Activated CD4-positive, alpha-beta T cell treated with anti-CD3 and anti-CD28 coated beads, Interleukin-2, amount 10 ng/mL, durations not matched to agents 24 days and 14 days (primary cell): ENCODE results near the gene GP1BB. TPM values are rescaled to one million over a fixed set of nuclear protein-coding genes. Genes with fewer than 3 reads are reported as not detected.
"Not testable (repeated sequence)": the region's sequence is repeated elsewhere in the genome, so short reads cannot be mapped to it uniquely, and the experiment has no call there.

Experiments
- DNase-seq: peaks from one replicate; pipeline ENCODE4 v3.0.0; 2022
- H3K27ac Mint-ChIP-seq: one replicate; pipeline ENCODE4 v1.8.0; 2022; ENCODE audit warnings: mild to moderate bottlenecking, mixed read lengths
- H3K27me3 Mint-ChIP-seq: one replicate; pipeline ENCODE4 v1.8.0; 2022; ENCODE audit warnings: mixed read lengths
- H3K36me3 Mint-ChIP-seq: one replicate; pipeline ENCODE4 v1.8.0; 2022; ENCODE audit warnings: low read depth, mild to moderate bottlenecking, mixed read lengths
- H3K4me1 Mint-ChIP-seq: one replicate; pipeline ENCODE4 v1.8.0; 2021; ENCODE audit warnings: mixed read lengths
- H3K4me3 Mint-ChIP-seq: one replicate; pipeline ENCODE4 v1.8.0; 2022; ENCODE audit warnings: mild to moderate bottlenecking, moderate library complexity, mixed read lengths
- H3K9me3 Mint-ChIP-seq: one replicate; pipeline ENCODE4 v1.8.0; 2021; ENCODE audit warnings: mixed read lengths
- intact Hi-C: fragments of 100-400 bp; cut with micrococcal nuclease; formaldehyde crosslinking; loops from one replicate; pipeline ENCODE4 v1.15.1; 2023
- total RNA-seq: library from RNA; stranded (reverse); gene quantifications from 2 replicates; pipeline ENCODE4 v1.2.3, GENCODE V29; 2022

Gene GP1BB
- total RNA-seq, 1 donor from 2014 or later: not detected

- Mint-ChIP-seq H3K4me3 (no peak overlapping the region), H3K27me3 (peaks cover 47% of the 10 kb centered on the region), H3K27ac (no peak overlapping the region), H3K4me1 (peaks cover 8% of the 10 kb centered on the region), H3K9me3 (no peaks in the 10 kb centered on the region), H3K36me3 (no peaks in the 10 kb centered on the region)
- no peak for DNase-seq
- intact Hi-C loops: loop anchor here (2.0 kb wide), 1 partner anchor 44 kb away; no protein-coding TSS in a partner anchor
Measured at GRCh38 chr22:19722178-19722981, 959 bp upstream of the GP1BB start.

GRCh38 chr22:19722982-19723231 lies 432 bp upstream of the GP1BB start:
- H3K27ac Mint-ChIP-seq: no peak overlapping the region
- intact Hi-C loops: loop anchor here (2.0 kb wide), 1 partner anchor 44 kb away; no protein-coding TSS in a partner anchor
- H3K9me3 Mint-ChIP-seq: no peaks in the 10 kb centered on the region
- H3K27me3 Mint-ChIP-seq: peaks cover 47% of the 10 kb centered on the region
- no peak overlapping the region for H3K4me3 Mint-ChIP-seq
- H3K4me1 Mint-ChIP-seq: peaks cover 5% of the 10 kb centered on the region
- no peak for DNase-seq
- H3K36me3 Mint-ChIP-seq: no peaks in the 10 kb centered on the region

GRCh38 chr22:19723983-19724827 lies 866 bp downstream of the GP1BB start:
- intact Hi-C loops: loop anchor here (2.0 kb wide), 1 partner anchor 43 kb away; no protein-coding TSS in a partner anchor
- peaks cover 5% of the 10 kb centered on the region for H3K4me1 Mint-ChIP-seq
- no peaks in the 10 kb centered on the region for H3K36me3 Mint-ChIP-seq
- H3K27me3 Mint-ChIP-seq: peaks cover 46% of the 10 kb centered on the region
- H3K9me3 Mint-ChIP-seq: no peaks in the 10 kb centered on the region
- H3K4me3 Mint-ChIP-seq: no peak overlapping the region
- no peak overlapping the region for H3K27ac Mint-ChIP-seq
- peak; percentile 70 for DNase-seq

- H3K4me1 Mint-ChIP-seq: peaks cover 2% of the 10 kb centered on the region
- DNase-seq: no peak
- no peak overlapping the region for H3K4me3 Mint-ChIP-seq
- intact Hi-C loops: no loop called here
- peaks cover 37% of the 10 kb centered on the region for H3K27me3 Mint-ChIP-seq
- no peaks in the 10 kb centered on the region for H3K9me3 Mint-ChIP-seq
- no peaks in the 10 kb centered on the region for H3K36me3 Mint-ChIP-seq
- peak overlapping the region; percentile 15 for H3K27ac Mint-ChIP-seq
Measured at GRCh38 chr22:19724927-19725661, 1.8 kb downstream of the GP1BB start.

- H3K4me3 Mint-ChIP-seq, DNase-seq, H3K4me1 Mint-ChIP-seq, H3K36me3 Mint-ChIP-seq, H3K27ac Mint-ChIP-seq, intact Hi-C loops, H3K9me3 Mint-ChIP-seq: not testable (repeated sequence)
- H3K27me3 Mint-ChIP-seq: peaks cover 27% of the 10 kb centered on the region
Measured at GRCh38 chr22:19726064-19726788, 2.9 kb downstream of the GP1BB start.

GRCh38 chr22:19727310-19728150 lies 4.2 kb downstream of the GP1BB start:
- intact Hi-C loops: no loop called here
- Mint-ChIP-seq H3K36me3 (no peaks in the 10 kb centered on the region), H3K4me1 (peaks cover 7% of the 10 kb centered on the region), H3K27me3 (peaks cover 22% of the 10 kb centered on the region), H3K27ac (no peak overlapping the region), H3K9me3 (no peaks in the 10 kb centered on the region), H3K4me3 (no peak overlapping the region)
- DNase-seq: no peak

GRCh38 chr22:19728271-19728670 lies 4.9 kb downstream of the GP1BB start:
- no peaks in the 10 kb centered on the region for H3K9me3 Mint-ChIP-seq
- peaks cover 19% of the 10 kb centered on the region for H3K27me3 Mint-ChIP-seq
- DNase-seq: no peak
- H3K36me3 Mint-ChIP-seq: no peaks in the 10 kb centered on the region
- H3K27ac Mint-ChIP-seq: no peak overlapping the region
- peaks cover 5% of the 10 kb centered on the region for H3K4me1 Mint-ChIP-seq
- no peak overlapping the region for H3K4me3 Mint-ChIP-seq
- intact Hi-C loops: no loop called here

GRCh38 chr22:19728836-19729235 lies 5.5 kb downstream of the GP1BB start:
- no peak for DNase-seq
- Mint-ChIP-seq H3K4me1 (peaks cover 5% of the 10 kb centered on the region), H3K4me3 (no peak overlapping the region), H3K27me3 (peaks cover 17% of the 10 kb centered on the region), H3K36me3 (no peaks in the 10 kb centered on the region), H3K27ac (no peak overlapping the region), H3K9me3 (no peaks in the 10 kb centered on the region)
- intact Hi-C loops: no loop called here

- Mint-ChIP-seq H3K27me3 (peaks cover 16% of the 10 kb centered on the region), H3K27ac (no peak overlapping the region), H3K9me3 (no peaks in the 10 kb centered on the region), H3K36me3 (no peaks in the 10 kb centered on the region), H3K4me3 (no peak overlapping the region), H3K4me1 (peaks cover 5% of the 10 kb centered on the region)
- intact Hi-C loops: no loop called here
- DNase-seq: peak; percentile 55
Measured at GRCh38 chr22:19729507-19729906, 6.2 kb downstream of the GP1BB start.

- Mint-ChIP-seq H3K4me3 (peak overlapping the region; percentile 82), H3K4me1 (peaks cover 5% of the 10 kb centered on the region), H3K9me3 (no peaks in the 10 kb centered on the region), H3K27me3 (peaks cover 9% of the 10 kb centered on the region), H3K36me3 (no peaks in the 10 kb centered on the region), H3K27ac (no peak overlapping the region)
- intact Hi-C loops: loop anchor here (1.0 kb wide), 1 partner anchor 180 kb away; no protein-coding TSS in a partner anchor
- no peak for DNase-seq
Measured at GRCh38 chr22:19730198-19730597, 6.9 kb downstream of the GP1BB start.

- H3K27me3 Mint-ChIP-seq: peaks cover 5% of the 10 kb centered on the region
- no peak overlapping the region for H3K27ac Mint-ChIP-seq
Measured at GRCh38 chr22:19730655-19731360, 7.5 kb downstream of the GP1BB start.

More at GRCh38 chr22:19730655-19731360, 7.5 kb downstream of the GP1BB start:
- intact Hi-C loops: loop anchor here (1.0 kb wide), 1 partner anchor 179 kb away; no protein-coding TSS in a partner anchor
- peak; percentile 94 for DNase-seq
- peaks cover 5% of the 10 kb centered on the region for H3K4me1 Mint-ChIP-seq
- H3K4me3 Mint-ChIP-seq: peak overlapping the region; percentile 82
- no peaks in the 10 kb centered on the region for H3K9me3 Mint-ChIP-seq
- no peaks in the 10 kb centered on the region for H3K36me3 Mint-ChIP-seq
